NCI-H128 (cell line): ENCODE data around the gene TMEM95.

Experiments used
- DNase-seq: peaks from one replicate; lab custom pipeline; 2025; ENCODE audit not compliant: unreplicated experiment; lab: John Stamatoyannopoulos, UW

Gene TMEM95

DNA sequence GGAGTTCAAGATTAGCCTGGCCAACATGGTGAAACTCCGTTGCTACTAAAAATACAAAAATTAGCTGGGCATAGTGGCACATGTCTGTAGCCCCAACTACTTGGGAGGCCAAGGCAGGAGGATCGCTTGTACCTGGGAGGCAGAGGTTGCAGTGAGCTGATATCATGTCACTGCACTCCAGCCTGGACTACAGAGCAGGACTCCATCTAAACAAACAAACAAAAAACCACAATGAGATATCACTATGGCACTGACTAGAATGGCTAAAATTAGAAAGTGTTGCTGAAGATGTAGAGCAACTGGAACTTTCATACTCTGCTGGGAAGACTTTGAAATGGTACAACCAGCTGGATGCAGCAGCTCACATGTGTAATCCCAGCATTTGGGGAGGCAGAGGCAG is 19.4 kb downstream of the TMEM95 start:
- no peak for DNase-seq

DNA sequence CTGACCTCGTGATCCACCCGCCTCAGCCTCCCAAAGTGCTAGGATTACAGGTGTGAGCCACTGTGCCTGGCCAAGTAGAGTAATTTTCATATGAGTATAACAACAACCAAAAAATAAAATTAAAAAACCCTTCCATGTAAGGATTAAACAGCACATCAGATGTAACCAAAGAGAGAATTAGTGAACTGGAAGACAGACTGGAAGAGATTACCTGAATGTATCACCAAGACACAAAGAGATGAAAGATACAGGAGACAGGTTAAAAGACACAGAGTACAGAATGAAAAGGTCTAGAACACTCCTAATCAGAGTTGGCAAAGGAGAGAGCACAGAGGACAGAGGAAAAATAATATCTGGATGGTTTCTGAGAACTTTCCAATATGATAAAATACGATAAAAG is 24.2 kb downstream of the TMEM95 start:
- DNase-seq: no peak

DNA sequence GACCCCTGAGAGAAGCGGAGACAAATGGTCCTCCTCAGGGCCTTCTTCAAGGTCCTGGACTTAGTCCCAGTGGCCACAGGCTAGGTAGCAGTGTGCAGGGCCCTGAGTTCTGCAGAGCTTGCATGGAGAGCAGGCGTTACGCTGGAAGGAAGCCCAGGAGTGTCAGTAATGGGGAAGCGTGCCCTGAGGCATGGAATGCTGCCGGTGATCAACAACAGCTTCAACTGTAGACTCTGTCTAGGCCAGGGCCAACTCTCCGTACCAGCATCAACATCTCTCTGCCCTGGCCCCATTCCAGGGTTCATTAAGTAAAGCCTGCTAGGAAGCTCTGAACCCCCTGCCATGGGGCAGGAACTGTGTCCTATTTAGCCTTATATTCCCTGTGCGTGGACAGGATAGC is 25.4 kb downstream of the TMEM95 start:
- no peak for DNase-seq

DNA sequence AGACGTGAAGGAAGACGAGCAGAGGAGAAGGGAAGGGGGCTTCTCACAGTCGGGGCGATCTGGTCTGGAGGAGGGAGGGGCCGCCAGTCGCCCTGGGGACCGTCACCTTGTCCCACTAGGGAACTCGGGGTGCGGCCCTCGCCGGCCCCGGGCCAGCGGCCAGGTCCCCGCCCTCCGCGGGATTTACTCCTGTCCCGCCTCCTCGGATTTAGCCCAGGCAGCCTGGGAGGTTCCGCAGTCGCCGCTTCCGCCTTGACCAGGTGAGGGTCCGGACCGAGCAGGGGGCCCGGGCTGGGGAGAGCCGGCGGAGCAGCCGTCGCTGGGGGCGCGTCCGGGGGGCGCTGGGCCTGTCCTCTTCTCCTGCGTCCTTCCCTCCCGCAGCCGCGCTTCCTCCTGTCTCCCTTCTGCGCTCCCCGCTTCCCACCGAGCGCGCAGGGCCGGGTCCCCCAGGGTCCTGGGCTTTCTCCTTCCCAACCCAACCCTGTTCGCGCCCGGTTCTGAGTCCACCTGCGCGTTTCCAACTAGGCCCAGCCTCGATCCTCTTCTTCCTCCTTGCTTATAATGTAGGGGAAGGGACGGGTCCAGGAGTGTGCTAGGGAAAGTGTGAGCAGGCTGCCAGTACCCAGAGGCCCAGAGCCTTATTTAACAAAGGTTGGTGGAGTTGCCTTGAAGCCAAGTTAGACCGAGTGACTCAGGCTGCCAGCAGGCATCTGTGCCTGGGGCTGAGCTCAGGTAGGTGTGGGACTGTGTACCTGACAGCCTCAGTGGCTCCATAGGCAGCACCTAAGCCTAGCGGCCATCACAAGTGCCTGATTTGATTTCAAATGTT is 26.1 kb downstream of the TMEM95 start, which contains the start of gene TNK1:
Gene TNK1, plus strand, starts transcription at position 235 of the 829 bp plus-strand sequence. CDS start 1,838 bp downstream, outside the sequence.
- no peak for DNase-seq

DNA sequence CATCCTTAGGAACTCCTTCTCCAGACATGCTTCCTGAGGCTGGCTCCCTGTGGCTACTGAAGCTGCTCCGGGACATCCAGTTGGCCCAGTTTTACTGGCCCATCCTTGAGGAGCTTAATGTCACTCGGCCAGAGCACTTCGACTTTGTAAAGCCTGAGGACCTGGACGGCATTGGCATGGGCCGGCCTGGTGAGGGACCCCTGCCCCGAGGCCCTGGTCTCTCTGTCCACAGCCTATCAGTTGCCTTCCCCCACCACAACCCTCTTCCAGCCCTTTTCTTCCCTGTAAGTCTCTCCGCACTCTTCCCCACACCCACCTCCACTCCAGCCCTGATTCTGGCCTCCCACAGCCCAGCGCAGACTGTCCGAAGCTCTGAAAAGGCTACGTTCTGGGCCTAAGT is 27.9 kb downstream of the TMEM95 start:
- no peak for DNase-seq

DNA sequence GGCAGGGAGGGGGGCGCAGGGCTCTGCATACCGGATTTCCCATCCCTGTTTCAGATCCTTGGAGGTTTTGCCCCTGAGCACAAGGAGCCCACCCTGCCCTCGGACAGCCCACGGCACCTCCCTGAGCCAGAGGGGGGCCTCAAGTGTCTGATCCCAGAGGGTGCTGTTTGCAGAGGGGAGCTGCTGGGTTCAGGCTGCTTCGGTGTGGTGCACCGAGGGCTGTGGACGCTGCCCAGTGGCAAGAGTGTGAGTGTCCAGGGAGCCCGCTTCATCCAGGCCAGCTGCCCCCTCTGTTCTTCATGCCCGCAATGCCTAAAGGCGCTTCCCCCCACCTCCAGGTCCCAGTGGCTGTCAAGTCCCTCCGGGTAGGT is 28.4 kb downstream of the TMEM95 start:
- DNase-seq: no peak

DNA sequence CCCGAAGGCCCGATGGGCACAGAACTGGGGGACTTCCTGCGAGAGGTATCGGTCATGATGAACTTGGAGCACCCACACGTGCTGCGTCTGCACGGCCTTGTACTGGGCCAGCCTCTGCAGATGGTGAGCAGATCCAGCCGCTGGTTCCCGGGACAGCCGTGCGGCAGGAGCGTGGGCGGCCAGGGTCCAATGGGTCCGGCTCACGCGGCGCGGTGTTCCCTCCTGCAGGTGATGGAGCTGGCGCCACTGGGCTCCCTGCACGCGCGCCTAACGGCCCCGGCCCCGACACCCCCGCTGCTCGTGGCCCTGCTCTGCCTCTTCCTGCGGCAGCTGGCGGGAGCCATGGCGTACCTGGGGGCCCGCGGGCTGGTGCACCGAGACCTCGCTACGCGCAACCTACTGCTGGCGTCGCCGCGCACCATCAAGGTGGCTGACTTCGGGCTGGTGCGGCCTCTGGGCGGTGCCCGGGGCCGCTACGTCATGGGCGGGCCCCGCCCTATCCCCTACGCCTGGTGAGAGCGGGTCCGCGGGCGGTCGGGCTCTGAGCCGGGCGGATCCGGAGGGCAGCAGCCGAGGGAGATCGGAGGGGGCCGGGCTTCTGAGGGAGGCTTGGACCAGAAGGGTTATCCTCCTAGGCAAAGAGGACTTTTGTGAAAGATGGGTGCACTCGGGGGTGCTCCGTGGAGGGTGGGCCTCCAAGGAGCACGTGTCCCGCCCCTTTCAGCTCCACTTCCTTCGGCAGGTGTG is 29.0 kb downstream of the TMEM95 start:
- peak; percentile 36 for DNase-seq

DNA sequence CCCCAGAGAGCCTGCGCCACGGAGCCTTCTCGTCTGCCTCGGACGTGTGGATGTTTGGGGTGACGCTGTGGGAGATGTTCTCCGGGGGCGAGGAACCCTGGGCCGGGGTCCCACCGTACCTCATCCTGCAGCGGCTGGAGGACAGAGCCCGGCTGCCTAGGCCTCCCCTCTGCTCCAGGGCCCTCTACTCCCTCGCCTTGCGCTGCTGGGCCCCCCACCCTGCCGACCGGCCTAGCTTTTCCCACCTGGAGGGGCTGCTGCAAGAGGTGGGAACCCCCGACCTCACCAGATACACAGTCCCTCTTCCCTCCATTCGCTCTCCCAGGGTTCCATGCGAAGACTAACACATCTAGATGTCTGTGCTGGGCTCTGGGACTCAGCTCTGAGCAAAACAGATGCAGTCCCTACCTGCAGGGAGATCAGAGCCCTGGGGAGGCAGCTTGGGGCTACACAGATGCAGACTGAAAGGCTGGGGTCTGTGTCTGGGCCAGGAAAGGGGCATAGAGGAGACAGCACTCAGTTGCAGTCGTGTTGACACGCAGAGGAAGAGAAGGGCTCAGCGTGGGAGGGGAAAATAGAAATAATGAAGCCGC is 29.6 kb downstream of the TMEM95 start:
- no peak for DNase-seq

DNA sequence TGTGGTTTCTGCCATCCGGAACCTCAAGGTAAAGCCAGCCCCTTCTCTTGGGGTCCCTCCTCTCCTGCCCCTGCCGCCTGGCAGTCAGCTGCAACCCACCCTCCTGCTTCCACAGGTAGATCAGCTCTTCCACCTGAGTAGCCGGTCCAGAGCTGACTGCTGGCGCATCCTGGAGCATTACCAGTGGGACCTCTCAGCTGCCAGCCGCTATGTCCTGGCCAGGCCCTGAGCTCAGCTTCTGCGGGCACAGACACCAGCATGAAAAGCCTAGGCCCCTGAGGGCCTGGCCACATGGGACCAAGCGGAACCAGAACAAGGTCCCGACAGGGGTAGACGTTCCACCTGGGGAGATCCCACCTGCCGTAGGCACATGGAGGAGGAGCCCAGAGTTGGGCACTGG is 33.9 kb downstream of the TMEM95 start:
- DNase-seq: no peak

DNA sequence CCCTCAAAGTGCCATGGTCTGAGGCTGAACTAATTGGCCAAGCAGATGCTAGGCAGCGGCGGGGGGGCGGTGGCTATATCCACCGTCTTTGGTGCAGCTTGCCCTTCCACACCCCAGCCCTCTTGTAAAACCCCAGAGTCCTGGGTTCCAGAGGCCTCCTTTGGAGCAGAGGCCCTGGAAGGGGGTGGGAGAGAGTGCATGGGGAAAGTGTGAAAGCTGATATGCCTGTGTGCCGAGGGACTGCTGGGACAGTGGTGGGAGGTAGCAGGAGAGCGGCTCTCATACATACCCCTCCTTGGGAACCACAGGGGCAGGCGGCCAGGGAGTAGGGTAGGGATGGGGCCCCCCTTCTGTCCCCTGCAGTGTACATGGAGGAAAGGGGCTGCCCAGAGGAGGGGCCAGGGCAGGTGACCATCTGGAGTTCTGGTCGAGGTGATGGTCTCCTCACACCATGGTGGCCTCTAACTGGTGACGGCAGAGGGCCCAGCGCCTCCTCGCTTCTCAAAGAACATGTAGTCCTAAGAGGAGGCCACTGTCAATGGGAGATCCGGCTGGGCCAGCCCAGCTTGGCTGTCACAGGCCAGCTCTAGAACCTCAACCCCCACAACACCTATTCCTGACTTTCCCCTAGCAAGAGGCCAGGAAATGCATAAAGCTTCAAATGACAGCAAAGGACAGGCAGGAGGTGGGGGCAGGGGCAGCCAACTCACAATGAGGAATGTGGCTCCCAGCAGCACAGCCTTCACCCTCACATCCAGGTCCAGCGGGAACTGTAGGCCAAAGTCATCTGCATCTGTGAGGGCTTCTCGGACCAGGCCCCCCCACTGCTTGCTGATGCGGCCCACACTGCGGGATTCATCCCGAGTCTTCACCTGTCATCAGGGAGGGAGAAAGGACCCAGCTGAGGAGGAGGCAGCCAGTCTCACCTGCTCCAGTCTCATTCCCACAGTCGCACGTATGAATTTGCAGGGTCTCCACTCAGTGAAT is 35.3 kb downstream of the TMEM95 start:
- DNase-seq: no peak

DNA sequence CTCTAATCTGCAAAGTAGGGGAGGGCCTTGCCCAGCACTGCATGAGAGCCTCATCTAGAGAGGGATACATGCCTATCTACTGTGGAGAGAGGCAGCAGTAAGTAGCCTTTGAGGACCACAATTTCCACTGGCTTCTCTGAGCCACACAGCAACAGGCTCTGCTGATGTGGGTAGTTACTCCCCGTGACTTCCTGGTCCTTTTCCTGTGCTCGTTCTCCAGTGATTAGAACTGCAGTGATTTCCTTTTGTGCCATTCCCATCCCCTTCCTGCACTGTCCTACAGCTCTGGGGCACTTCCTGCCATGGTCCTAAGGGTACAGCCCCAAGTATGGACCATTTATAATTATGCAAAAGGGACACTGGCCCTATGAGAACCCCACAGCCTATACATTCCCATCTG is 36.4 kb downstream of the TMEM95 start:
- no peak for DNase-seq

DNA sequence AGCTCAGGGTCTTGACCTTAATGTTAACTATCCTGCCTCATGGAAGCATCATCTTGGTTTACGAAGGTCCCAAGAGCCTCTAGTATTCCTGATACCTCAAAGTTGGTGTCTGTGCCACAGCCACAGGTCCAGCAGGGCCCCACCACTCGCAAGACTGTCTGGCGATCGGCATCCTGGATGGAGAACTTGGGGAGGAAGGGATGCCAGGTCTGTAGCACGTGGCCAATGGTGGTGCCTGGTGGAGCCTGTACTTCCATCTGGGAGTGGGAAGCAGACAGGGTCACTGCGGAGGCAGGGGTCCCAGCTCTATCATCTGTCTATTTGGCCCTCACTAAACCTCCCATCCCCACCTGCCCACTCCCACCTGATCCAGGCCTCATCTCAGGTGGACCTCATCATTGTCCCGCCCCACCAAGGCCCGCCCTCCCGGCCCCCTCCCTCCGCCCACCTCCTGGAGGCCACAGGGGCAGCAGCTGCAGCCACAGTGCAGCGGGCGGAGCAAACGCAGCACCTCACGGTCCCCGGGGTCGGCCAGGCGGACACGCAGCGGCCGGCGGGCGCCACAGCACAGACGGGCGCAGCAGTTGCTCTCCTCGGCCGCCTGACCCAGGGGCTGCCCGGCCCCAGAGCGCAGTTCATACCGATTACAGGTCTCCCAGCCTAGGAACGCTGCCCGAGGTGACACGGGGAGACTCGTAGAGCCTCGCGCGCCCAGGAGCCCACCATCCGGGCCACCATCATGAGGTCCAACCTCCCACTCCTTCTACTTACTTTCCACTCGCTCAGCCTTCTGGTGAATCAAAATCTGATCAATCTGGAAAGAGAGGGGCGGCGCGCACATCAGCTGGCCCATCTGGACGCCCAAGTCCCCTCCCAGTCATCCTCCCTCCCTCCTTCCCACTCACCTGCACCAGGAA is 38.0 kb downstream of the TMEM95 start:
- no peak for DNase-seq

DNA sequence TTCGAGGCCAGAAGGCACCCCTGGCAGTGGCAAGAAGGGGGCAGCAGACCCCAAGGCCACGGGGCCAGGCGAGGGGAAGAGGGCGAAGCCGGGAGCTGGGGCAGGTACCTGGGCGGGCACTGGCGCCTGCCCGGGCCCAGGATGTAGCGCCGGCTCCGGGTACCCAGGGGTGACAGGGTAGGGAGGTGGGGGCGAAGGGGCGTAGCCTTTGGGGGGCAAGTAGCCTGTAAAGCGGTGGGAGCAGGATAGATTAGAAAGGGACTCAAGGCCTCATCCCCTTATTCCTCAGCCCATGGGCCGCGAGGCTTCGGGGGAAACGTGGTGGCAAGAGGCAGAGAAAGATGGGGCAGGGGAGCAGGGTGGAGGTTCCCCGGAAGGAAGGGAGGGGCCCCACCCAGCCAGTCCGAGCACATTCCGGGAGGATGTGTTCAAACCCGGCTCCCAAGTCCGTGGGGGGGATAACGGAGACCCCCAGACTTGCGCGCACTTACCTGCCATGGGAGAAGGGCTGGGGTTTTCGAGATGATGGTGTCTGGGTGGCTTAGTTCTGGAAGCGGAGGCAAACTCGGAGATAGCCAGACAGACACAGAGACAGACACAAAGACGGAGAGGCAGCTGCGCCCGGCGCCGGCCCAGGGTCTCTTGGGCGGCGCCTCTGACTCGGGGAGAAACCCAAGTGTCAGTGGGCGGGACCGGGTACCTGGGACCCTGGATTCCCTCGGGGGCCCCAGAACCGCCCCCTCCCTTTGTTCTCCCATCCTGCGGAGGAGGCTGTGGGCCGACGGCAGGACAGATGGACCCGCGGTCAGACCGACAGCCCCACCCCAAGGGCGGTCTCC is 38.9 kb downstream of the TMEM95 start:
- DNase-seq: no peak

DNA sequence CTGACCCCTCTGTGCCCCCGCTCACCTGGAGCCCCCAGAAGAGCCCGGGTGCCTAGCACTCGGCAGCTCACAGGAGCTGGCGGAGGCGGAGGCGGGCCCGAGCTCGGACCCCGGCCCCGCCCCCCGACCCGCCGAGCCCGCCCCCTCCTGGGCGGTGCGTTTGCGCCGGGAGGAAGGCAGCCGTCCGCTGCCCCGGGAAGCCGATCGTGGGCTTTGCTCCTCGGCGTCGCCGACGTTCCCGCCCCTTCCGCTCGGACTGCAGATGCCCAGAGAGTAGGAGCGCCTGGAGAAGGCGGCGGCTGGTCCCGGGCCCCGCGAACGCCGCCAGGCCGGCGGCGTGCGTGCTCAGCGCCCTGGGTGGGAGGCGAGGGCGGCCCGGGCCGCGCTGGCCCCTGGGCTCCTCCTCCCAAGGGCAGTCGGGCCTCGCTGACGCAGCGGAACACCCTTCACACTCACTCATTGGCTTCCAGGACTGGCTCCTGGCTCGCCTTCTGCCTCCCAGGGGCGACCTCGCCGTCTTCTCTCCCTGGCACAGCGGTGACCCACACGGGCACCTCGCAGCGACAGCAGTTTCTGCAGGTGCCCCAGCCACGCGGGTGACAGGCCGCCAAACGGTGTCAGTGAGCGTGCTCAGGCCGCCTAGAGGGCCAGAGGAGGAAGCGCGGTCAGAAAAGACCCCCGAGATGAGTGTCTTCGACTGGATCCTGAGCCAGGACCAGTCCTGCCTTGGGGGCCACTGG is 39.7 kb downstream of the TMEM95 start, which contains the start of gene PLSCR3:
Gene PLSCR3, minus strand, starts transcription at position 74 of the 740 bp plus-strand sequence. CDS start 415 bp downstream, outside the sequence.
- peak; percentile 11 for DNase-seq

DNA sequence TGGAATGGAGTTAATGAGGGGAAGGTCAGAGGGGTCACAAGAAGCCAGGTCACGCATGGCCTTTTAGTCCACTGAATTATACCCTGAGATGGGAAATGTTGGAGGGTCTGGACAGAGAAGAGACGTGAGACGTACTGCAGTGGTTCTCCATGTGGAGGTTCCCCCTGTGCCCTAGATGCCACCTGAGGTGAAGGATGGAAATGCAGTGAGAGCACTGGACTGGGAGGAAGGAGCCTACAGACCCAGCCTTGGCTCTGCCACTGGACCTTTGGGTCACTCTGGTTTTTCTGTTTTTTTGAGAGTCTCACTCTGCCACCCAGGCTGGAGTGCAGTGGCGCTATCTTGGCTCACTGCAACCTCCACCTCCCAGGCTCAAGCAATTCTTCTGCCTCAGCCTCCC is 41.2 kb downstream of the TMEM95 start:
- no peak for DNase-seq

DNA sequence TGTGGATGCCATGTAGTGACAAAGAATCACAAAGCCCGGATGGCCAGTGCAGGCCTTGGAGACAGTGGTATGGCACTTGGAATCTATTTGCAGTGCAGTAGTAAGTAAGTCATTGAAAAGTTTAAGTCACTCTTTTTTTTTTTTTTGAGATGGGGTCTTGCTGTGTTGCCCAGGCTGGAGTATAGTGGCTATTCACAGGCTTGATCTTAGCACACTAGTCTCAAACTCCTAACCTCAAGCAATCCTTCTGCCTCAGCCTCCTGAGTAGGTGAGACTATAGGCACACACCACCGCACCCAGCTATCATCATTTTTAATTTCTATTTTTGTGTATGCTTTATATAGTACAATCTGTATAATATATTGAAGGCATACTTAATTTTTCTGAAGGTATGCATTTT is 43.7 kb downstream of the TMEM95 start:
- no peak for DNase-seq

DNA sequence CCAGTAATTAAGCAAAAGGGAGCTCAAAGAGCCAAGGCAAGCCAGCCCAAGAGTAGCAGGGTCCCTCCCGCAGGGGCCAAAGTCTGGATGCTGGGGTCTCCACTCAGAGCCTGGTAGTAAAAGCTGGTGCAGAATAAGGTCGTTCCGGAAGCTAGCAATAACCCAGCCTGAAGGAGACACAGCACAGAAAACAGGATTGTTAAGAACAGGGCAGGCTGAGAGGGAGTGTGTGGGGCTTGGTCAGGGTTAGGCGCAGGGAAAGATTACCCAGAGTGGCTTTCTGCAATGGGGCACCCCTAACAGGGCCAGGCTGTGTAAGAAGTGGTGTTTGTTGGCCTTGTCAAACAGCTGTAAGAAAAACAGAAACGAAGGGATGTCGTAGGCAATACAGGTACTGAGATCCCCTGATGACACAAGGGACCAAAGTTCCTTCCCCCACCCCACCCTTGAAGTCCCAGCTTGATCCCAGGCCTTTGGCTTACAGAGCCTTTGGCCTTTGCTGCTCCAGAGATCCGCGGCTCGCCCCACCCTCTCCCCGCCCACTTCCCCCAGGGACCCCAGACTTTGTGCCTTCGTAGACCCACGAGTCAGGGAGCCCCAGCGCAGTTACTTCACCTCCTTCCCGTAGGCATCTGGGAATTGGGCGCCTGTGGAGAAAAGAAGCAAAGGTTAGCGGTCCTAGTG is 48.2 kb downstream of the TMEM95 start:
- no peak for DNase-seq

DNA sequence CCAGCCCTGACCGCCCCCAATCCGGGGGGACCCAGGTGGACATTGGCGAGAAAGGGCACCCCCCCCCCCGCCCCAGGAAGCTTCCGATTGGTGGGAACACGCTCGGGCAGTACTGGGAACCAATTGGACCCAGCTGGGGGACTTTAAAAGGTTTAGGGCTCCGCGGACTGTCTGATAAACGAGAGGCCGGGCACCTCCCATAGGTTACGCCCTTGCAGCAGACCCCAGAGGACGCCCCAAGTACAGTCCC is 48.7 kb downstream of the TMEM95 start:
- DNase-seq: no peak
